ENCODE data around the gene KLK5.

DNA sequence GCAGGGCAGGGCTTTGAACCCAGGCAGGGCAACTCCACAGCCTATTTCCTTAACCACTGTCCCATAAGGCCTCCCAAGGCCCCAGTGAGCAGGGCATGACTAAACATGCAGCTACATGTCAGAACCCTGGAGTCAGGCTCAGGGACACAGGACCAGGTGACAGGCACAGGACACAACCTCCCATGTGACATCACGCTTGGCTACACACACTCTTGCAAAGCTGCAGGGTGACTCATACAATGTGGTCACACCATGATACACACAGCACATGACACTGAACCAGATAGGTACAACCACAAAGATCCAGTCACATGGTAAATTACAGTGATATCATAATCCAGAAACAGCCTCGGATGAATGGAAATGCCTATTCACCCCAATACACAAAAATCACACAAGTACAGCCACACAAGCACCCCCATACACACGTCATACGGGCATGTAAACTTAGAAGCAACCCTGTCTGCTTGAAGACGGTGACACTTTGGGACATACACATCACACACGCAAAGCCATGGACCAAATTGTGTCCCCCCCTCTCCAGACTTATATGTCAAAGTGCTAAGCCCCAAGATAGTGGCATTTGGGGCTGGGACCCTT lies 56.1 kb downstream of the KLK5 start:
- TF ChIP-seq, protein P1, sequence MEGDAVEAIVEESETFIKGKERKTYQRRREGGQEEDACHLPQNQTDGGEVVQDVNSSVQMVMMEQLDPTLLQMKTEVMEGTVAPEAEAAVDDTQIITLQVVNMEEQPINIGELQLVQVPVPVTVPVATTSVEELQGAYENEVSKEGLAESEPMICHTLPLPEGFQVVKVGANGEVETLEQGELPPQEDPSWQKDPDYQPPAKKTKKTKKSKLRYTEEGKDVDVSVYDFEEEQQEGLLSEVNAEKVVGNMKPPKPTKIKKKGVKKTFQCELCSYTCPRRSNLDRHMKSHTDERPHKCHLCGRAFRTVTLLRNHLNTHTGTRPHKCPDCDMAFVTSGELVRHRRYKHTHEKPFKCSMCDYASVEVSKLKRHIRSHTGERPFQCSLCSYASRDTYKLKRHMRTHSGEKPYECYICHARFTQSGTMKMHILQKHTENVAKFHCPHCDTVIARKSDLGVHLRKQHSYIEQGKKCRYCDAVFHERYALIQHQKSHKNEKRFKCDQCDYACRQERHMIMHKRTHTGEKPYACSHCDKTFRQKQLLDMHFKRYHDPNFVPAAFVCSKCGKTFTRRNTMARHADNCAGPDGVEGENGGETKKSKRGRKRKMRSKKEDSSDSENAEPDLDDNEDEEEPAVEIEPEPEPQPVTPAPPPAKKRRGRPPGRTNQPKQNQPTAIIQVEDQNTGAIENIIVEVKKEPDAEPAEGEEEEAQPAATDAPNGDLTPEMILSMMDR (IDR thresholded peaks at IDR 0.05): no peak
- TF ChIP-seq POLR2A (IDR thresholded peaks at IDR 0.05): no peak
- no peak for TF ChIP-seq POLR2AphosphoS5 (IDR thresholded peaks at IDR 0.05)
- TF ChIP-seq EP300 (IDR thresholded peaks at IDR 0.05): no peak

Data from gastroesophageal sphincter (tissue), 3 donors.